Activated T-helper 2 cell treated with anti-CD3 and anti-CD28 coated beads, Interferon-gamma antibody, Interleukin-2, Interleukin-4, amounts not matched to agents 10 μg/mL and 5 μg/mL and 100 μg/mL, durations not matched to agents 14 hours and 24 hours and 36 hours (primary cell): ENCODE data around the gene NOD2. TPM values are rescaled to one million over a fixed set of nuclear protein-coding genes. Genes with fewer than 3 reads are reported as not detected.

Experiments used
- DNase-seq: peaks from one replicate; pipeline ENCODE4 v3.0.0; 2021; ENCODE audit warnings: low spot score
- H3K27ac Mint-ChIP-seq: one replicate; pipeline ENCODE4 v1.8.0; 2021; ENCODE audit warnings: mixed read lengths
- H3K27me3 Mint-ChIP-seq: one replicate; pipeline ENCODE4 v1.8.0; 2021; ENCODE audit warnings: low read depth, mixed read lengths
- H3K36me3 Mint-ChIP-seq: one replicate; pipeline ENCODE4 v1.8.0; 2021; ENCODE audit warnings: low read depth, mixed read lengths
- H3K4me1 Mint-ChIP-seq: one replicate; pipeline ENCODE4 v1.8.0; 2021; ENCODE audit warnings: low read depth, mixed read lengths
- H3K4me3 Mint-ChIP-seq: one replicate; pipeline ENCODE4 v1.8.0; 2021; ENCODE audit warnings: low read depth, mild to moderate bottlenecking, moderate library complexity, mixed read lengths
- H3K9me3 Mint-ChIP-seq: one replicate; pipeline ENCODE4 v1.8.0; 2021; ENCODE audit warnings: mixed read lengths
- intact Hi-C: fragments of 100-400 bp; cut with micrococcal nuclease; formaldehyde crosslinking; loops from one replicate; pipeline ENCODE4 v1.15.1; 2023
- total RNA-seq: library from RNA; stranded (reverse); gene quantifications from 2 replicates; pipeline ENCODE4 v1.2.3, GENCODE V29; 2022

Gene NOD2
- total RNA-seq, 1 donor from 2014 or later = 8.8 TPM

DNA sequence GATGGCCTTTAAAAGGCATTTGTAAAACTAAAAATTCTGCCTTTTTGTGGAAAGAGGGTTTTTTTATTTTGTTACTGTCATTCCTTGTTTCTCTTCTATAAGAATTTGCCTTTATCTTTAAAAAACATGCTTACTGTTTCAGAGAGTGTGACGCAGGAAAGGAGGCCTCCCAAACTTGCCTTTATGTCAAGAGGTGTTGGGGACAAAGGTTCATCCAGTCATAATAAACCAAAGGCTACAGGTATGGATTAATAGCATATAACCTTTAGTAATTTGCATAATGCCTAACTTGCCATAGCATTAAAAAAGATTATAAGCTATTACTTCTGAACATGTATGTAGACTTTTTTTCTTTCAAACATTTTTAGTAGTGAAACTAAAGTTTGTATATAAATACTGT lies 82.6 kb downstream of the NOD2 start:
- Mint-ChIP-seq H3K36me3 (peaks cover 82% of the 10 kb centered on the region), H3K9me3 (peaks cover 5% of the 10 kb centered on the region), H3K4me1 (peaks cover 59% of the 10 kb centered on the region), H3K27ac (no peak overlapping the region), H3K4me3 (no peak overlapping the region), H3K27me3 (no peaks in the 10 kb centered on the region)
- no peak for DNase-seq
- intact Hi-C loops = no loop called here

- intact Hi-C loops = loop anchor here (1.0 kb wide), 1 partner anchor 12 kb away; no protein-coding TSS in a partner anchor
- H3K27ac Mint-ChIP-seq = peak overlapping the region; percentile 80
- H3K27me3 Mint-ChIP-seq = no peaks in the 10 kb centered on the region
- peaks cover 82% of the 10 kb centered on the region for H3K36me3 Mint-ChIP-seq
- peak overlapping the region; percentile 9 for H3K4me3 Mint-ChIP-seq
- H3K4me1 Mint-ChIP-seq = peaks cover 60% of the 10 kb centered on the region
- no peak for DNase-seq
- no peaks in the 10 kb centered on the region for H3K9me3 Mint-ChIP-seq
These were observed 85.1 kb downstream of the NOD2 start for GRCh38 chr16:50778284-50779163.

GRCh38 chr16:50781043-50781442 lies 87.6 kb downstream of the NOD2 start:
- Mint-ChIP-seq H3K27ac (peak overlapping the region; percentile 84), H3K9me3 (no peaks in the 10 kb centered on the region), H3K4me1 (peaks cover 46% of the 10 kb centered on the region), H3K27me3 (no peaks in the 10 kb centered on the region), H3K4me3 (peak overlapping the region; percentile 27), H3K36me3 (peaks cover 84% of the 10 kb centered on the region)
- DNase-seq = no peak
- intact Hi-C loops = loop anchor here (2.0 kb wide), 1 partner anchor 36 kb away; no protein-coding TSS in a partner anchor

DNA sequence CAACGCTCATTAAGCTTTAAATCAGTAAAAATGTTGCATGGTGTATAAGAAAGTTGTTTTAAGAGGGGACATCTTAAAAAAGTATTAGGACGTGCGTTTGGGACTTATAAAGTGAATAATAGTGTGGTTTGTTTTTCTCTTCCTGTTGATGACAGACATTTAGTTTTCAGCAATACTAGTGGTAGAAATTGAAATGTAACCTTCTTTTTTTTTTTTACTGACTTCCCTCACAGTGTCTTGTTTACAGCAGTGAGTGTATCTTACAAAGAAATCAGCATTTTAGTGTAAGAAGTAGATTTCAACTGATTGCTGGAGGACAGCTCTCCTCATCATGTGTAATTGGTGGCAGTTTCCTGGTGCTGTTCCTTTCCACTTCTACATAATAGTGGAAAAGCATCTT lies 88.1 kb downstream of the NOD2 start:
- peaks cover 46% of the 10 kb centered on the region for H3K4me1 Mint-ChIP-seq
- intact Hi-C loops = loop anchor here (2.0 kb wide), 1 partner anchor 37 kb away; no protein-coding TSS in a partner anchor
- peak overlapping the region; percentile 84 for H3K27ac Mint-ChIP-seq
- DNase-seq = no peak
- peak overlapping the region; percentile 47 for H3K4me3 Mint-ChIP-seq
- no peaks in the 10 kb centered on the region for H3K27me3 Mint-ChIP-seq
- peaks cover 87% of the 10 kb centered on the region for H3K36me3 Mint-ChIP-seq
- H3K9me3 Mint-ChIP-seq = no peaks in the 10 kb centered on the region

Other genes starting within 250 kb of the NOD2 start
- gene NKD1, start 145.2 kb upstream of the NOD2 start, total RNA-seq = 0.96 and 1.8 TPM in 2 replicates
- gene SNX20, start 12.3 kb upstream of the NOD2 start, total RNA-seq = 34.9 and 35.2 TPM in 2 replicates
- 189 and 201 TPM in 2 replicates for gene CYLD, start 48.5 kb downstream of the NOD2 start, total RNA-seq